Activated naive CD4-positive, alpha-beta T cell treated with anti-CD3 and anti-CD28 coated beads, Interleukin-2, amount 50 U/mL, for 16 hours (primary cell): Measurements from ENCODE around the gene TRIM65.

ENCODE experiments used
- DNase-seq: peaks from one replicate; pipeline ENCODE4 v3.0.0-alpha.2; 2020

The TRIM65 gene

GRCh38 chr17:75896415-75897159 is at the start of gene TRIM65:
TRIM65 (minus strand) TSS chr17:75896951; CDS start chr17:75896937, 14 bp downstream.
- peak; percentile 82 for DNase-seq

- DNase-seq, result no peak
Observed at GRCh38 chr17:75945211-75945610, 48.5 kb upstream of the TRIM65 start.

GRCh38 chr17:75943491-75943890 is 46.7 kb upstream of the TRIM65 start:
- DNase-seq, result no peak

GRCh38 chr17:75942473-75942872 is 45.7 kb upstream of the TRIM65 start:
- DNase-seq, result no peak

GRCh38 chr17:75941442-75941819 is 44.7 kb upstream of the TRIM65 start:
- DNase-seq, result no peak

GRCh38 chr17:75940727-75941441 is 44.1 kb upstream of the TRIM65 start, which contains the start of gene FBF1:
FBF1 (minus strand) TSS chr17:75941042; CDS start chr17:75938149, 2,893 bp downstream.
- DNase-seq, result peak; percentile 89

- DNase-seq, result no peak
Observed at GRCh38 chr17:75937652-75938051, 40.9 kb upstream of the TRIM65 start.

GRCh38 chr17:75933808-75934207 is 37.1 kb upstream of the TRIM65 start:
- DNase-seq, result no peak

GRCh38 chr17:75932852-75933251 is 36.1 kb upstream of the TRIM65 start:
- DNase-seq, result no peak

- no peak for DNase-seq
Observed at GRCh38 chr17:75931062-75931461, 34.3 kb upstream of the TRIM65 start.

GRCh38 chr17:75927286-75927922 is 30.7 kb upstream of the TRIM65 start:
- no peak for DNase-seq

- DNase-seq, result no peak
Observed at GRCh38 chr17:75926456-75926855, 29.7 kb upstream of the TRIM65 start.

GRCh38 chr17:75925912-75926311 is 29.2 kb upstream of the TRIM65 start:
- no peak for DNase-seq

GRCh38 chr17:75925103-75925502 is 28.4 kb upstream of the TRIM65 start:
- no peak for DNase-seq

- no peak for DNase-seq
Observed at GRCh38 chr17:75922963-75923874, 26.5 kb upstream of the TRIM65 start.

GRCh38 chr17:75922173-75922961 is 25.6 kb upstream of the TRIM65 start:
- DNase-seq, result no peak

- no peak for DNase-seq
Observed at GRCh38 chr17:75921596-75921995, 24.8 kb upstream of the TRIM65 start.

- DNase-seq, result no peak
Observed at GRCh38 chr17:75920045-75920560, 23.4 kb upstream of the TRIM65 start.

- DNase-seq, result no peak
Observed at GRCh38 chr17:75919611-75920010, 22.9 kb upstream of the TRIM65 start.

GRCh38 chr17:75917917-75918445 is 21.2 kb upstream of the TRIM65 start:
- DNase-seq, result no peak
